ENCODE measurements around the gene COA1. TPM values are rescaled to one million over a fixed set of nuclear protein-coding genes. Genes with fewer than 3 reads are reported as not detected.
A peak's percentile ranks its signal among the peaks of the same experiment; 100 is the strongest.

COA1 gene
- total RNA-seq, 4 donors from 2014 or later: 25.9 to 36.0 (median 31.1) TPM

DNA sequence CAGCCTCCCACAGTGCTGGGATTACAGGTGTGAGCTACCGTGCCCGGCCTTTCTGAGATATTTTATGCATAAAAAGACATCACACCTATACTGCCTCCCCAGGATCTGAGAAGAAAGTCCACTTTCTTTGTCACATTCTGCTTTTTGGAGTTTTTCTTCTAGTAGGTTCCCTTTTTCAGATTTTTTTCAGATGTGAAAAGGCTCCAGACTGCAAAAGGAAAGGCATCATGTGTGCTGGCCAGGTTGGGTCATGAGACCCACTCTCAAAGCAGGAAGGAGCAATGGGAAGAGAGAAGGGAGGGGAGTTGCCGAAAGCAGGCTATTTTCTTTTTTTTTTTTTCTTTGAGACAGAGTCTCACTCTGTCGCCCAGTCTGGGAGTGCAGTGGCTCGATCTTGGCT is 40.0 kb upstream of the COA1 start:
- H3K4me3 ChIP-seq (ENCODE audit: low read depth, poor library complexity, severe bottlenecking): no peak overlapping the region
- no peak for DNase-seq (ENCODE audit: low spot score in 2 of 2)
- 88 to 91% methylated on average over 5 of the region's 5 CpGs for WGBS, 2 donors
- intact Hi-C loops (cut with DNase I; ENCODE audit: low total_unique reads): no loop called here
- TF ChIP-seq, protein P1, sequence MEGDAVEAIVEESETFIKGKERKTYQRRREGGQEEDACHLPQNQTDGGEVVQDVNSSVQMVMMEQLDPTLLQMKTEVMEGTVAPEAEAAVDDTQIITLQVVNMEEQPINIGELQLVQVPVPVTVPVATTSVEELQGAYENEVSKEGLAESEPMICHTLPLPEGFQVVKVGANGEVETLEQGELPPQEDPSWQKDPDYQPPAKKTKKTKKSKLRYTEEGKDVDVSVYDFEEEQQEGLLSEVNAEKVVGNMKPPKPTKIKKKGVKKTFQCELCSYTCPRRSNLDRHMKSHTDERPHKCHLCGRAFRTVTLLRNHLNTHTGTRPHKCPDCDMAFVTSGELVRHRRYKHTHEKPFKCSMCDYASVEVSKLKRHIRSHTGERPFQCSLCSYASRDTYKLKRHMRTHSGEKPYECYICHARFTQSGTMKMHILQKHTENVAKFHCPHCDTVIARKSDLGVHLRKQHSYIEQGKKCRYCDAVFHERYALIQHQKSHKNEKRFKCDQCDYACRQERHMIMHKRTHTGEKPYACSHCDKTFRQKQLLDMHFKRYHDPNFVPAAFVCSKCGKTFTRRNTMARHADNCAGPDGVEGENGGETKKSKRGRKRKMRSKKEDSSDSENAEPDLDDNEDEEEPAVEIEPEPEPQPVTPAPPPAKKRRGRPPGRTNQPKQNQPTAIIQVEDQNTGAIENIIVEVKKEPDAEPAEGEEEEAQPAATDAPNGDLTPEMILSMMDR (IDR thresholded peaks at IDR 0.05): no peak
- TF ChIP-seq POLR2A (IDR thresholded peaks at IDR 0.05): no peak

DNA sequence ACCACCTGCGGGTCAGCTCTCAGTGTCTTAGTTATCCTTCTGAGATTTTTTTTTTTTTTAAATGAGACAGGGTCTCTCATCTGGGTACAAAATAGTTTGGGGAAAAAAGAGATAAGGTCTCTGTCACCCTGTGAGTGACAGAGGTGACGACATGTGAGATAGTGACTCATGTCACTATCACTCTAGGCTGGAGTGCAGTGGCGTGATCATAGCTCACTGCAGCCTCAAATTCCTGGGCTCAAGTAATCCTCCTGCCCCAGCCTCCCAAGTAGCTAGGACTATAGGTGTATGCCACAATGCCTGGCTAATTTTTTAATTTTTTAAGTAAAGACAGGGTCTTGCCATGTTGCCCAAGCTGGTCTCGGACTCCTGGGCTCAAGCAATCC is 39.6 kb upstream of the COA1 start:
- peak in 1 of 2 donors; percentile 49 for DNase-seq (ENCODE audit: low spot score in 2 of 2)
- no peak overlapping the region for H3K4me3 ChIP-seq (ENCODE audit: low read depth, poor library complexity, severe bottlenecking)
- WGBS, 2 donors: 86 to 87% methylated on average over 4 of the region's 4 CpGs
- intact Hi-C loops (cut with DNase I; ENCODE audit: low total_unique reads): no loop called here
- TF ChIP-seq, protein P1 (IDR thresholded peaks at IDR 0.05): no peak
- no peak for TF ChIP-seq POLR2A (IDR thresholded peaks at IDR 0.05)

DNA sequence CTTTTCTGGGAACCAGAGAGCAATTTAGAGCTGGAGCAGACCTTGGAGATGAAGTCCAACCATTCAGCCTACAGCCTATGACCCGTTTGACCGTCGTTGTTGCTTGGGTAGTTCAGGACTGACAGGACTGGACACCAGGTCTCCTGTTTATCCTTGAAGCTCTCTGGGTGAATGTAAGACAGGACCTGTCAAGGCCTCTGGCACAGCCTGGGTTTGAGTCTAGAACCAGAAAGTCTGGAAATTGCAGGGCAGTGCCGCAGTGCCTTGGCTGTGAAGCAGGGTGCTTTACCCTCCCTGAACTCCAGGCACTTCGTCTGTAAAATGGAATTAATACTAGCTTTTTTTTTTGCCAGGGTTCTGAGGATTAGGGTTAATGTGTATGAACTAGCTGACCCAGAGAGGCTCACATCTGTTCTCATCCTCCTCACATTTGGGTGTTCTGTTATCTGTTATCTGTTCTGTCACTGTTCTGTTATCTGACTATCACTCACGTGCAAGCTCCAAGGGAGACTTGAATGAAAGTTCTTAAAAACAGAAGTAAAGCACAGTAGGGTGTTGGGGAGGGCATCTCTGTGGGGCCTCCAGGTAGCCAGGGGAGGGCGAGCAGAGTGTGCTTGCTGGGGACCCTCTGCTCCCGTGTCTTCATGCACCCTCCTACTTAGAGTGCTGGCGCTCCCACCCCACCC is 39.0 kb upstream of the COA1 start:
- TF ChIP-seq, protein P1 (IDR thresholded peaks at IDR 0.05): no peak
- TF ChIP-seq POLR2A (IDR thresholded peaks at IDR 0.05): no peak
- 66 to 74% methylated on average over 9 of the region's 9 CpGs for WGBS, 2 donors
- intact Hi-C loops (cut with DNase I; ENCODE audit: low total_unique reads): no loop called here
- no peak overlapping the region for H3K4me3 ChIP-seq (ENCODE audit: low read depth, poor library complexity, severe bottlenecking)
- peak in 1 of 2 donors; percentile 77 for DNase-seq (ENCODE audit: low spot score in 2 of 2)

DNA sequence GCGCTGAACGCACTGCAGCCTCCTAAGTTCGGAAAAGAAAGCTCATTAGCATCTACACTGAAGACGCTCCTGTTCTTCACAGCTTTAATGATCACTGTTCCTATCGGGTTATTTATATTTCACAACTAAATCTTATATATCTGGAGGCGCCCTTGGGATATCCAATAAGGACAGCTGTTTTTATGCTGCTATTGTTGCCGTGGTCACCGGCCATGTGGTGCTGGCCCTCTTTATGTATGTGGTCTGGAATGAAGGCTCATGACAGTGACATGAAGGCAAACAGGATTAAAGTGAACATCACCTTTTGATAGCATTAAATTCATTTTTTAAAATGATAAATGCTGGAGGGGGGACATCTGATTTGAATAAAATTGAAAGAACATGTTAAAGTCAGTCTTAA is 38.0 kb upstream of the COA1 start:
- WGBS, 2 donors: 83 to 87% methylated on average over 8 of the region's 8 CpGs
- TF ChIP-seq POLR2A (IDR thresholded peaks at IDR 0.05): no peak
- TF ChIP-seq, protein P1 (IDR thresholded peaks at IDR 0.05): no peak
- H3K4me3 ChIP-seq (ENCODE audit: low read depth, poor library complexity, severe bottlenecking): no peak overlapping the region
- DNase-seq (ENCODE audit: low spot score in 2 of 2): no peak
- intact Hi-C loops (cut with DNase I; ENCODE audit: low total_unique reads): no loop called here

DNA sequence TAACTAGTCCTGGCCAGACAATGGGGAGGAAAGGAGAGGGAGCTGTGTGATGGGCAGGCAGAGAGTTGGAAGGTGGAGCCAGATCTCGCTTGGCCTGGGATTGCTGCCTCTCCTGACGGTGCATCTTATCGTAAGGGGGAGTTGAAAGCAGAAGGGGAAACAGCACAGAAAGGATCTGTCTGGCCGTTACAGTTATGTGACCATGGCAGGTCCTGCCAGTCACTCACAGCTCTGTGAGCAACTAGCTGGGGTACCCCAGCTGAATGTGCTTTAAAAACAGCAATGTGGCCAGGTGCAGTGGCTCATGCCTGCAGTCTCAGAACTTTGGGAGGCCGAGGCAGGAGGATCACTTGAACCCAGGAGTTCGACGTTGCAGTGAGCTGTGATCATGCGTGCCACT is 37.2 kb upstream of the COA1 start:
- H3K4me3 ChIP-seq (ENCODE audit: low read depth, poor library complexity, severe bottlenecking): no peak overlapping the region
- intact Hi-C loops (cut with DNase I; ENCODE audit: low total_unique reads): no loop called here
- no peak for TF ChIP-seq POLR2A (IDR thresholded peaks at IDR 0.05)
- TF ChIP-seq, protein P1 (IDR thresholded peaks at IDR 0.05): no peak
- WGBS, 2 donors: 76 to 83% methylated on average over 8 of the region's 8 CpGs
- DNase-seq (ENCODE audit: low spot score in 2 of 2): peak in 1 of 2 donors; percentile 52

Measured in lower leg skin (tissue), 4 donors.